ENCODE results near the gene TSR3.

- TF ChIP-seq CTCF (IDR thresholded peaks at IDR 0.05; ENCODE audit: borderline replicate concordance, extremely low read depth, low read length, poor library complexity, severe bottlenecking) (no peak), EZH2 (IDR thresholded peaks at IDR 0.05; ENCODE audit: borderline replicate concordance, low read depth, low read length, severe bottlenecking) (no peak)
Observed at GRCh38 chr16:1351215-1351581, 480 bp downstream of the TSR3 start.

Data from DND-41 (cell line).